GM19372 (cell line): Measurements from ENCODE around the gene PINK1.
A peak's percentile ranks its signal among the peaks of the same experiment; 100 is the strongest.
"Not testable (repeated sequence)": the region's sequence is repeated elsewhere in the genome, so short reads cannot be mapped to it uniquely, and the experiment has no call there.

Source experiments
- ATAC-seq: cut with Tn5 transposase; IDR thresholded peaks from one replicate; pipeline ENCODE4 v1.9.1; 2021; ENCODE audit warnings: mild to moderate bottlenecking, low read depth, moderate library complexity; ENCODE audit not compliant: unreplicated experiment

Gene PINK1

DNA sequence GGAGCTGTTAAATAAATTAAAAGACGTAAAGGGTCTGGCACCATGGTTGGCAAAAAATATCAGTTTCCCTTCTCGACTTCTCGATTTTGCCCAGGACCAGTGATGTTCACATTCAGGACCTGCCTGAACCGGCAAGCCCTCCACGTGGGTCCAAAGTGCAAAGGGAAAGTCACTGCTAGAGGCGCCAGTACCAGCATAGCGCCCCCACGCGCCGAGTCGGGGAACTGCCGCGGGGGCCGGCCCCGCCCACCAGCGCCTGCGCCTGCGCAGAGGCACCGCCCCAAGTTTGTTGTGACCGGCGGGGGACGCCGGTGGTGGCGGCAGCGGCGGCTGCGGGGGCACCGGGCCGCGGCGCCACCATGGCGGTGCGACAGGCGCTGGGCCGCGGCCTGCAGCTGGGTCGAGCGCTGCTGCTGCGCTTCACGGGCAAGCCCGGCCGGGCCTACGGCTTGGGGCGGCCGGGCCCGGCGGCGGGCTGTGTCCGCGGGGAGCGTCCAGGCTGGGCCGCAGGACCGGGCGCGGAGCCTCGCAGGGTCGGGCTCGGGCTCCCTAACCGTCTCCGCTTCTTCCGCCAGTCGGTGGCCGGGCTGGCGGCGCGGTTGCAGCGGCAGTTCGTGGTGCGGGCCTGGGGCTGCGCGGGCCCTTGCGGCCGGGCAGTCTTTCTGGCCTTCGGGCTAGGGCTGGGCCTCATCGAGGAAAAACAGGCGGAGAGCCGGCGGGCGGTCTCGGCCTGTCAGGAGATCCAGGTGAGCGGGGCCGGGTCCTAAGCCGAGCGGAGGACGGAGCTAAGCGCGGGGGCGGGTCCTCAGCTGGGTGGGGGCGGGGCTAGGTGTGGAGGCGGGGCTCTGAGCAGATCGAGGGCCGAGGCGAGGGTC is at the start of gene PINK1:
Gene PINK1, plus strand, starts transcription at position 269 of the 875 bp plus-strand sequence. Its CDS starts 91 bp downstream, at position 360.
- ATAC-seq, result peak; percentile 65

DNA sequence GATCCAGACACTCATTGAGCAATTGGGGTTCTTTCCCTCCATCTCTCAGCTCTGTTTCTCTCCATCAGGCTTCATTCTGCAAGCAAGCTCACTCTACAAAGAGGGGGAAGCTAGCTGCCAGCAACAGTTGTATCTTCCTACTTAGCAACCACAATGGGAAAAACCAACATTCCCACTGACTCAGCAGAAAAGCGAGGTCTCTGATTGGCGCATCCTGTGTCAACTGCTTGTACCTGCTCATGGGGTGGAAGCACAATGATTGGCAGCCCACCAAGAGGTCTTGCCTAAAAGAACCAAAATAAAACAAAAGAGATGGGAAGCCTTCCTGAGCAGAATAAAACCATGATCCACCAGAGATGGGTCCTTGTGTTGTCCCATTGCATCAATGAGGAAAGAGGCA is 48.4 kb upstream of the PINK1 start:
- no peak for ATAC-seq

GRCh38 chr1:20586953-20587660 is 46.2 kb upstream of the PINK1 start:
- no peak for ATAC-seq

DNA sequence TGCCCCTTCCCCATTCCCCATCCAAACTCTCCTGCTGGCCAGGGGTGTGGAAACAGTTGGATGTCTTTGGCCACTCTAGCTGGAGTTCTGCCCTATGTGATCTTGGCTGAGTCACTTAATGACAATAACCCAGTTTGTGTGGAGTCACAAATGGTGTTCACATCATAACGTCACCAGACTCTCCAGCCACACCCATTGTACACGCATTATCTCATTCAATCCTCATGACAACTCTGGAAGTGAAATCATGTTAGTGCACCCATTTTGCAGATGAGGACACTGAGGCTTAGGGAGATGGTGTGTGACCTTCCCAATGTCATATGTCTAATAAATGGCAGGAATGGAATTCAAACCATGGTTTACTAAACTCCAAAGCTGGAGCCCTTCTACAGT is 45.6 kb upstream of the PINK1 start:
- ATAC-seq, result no peak

DNA sequence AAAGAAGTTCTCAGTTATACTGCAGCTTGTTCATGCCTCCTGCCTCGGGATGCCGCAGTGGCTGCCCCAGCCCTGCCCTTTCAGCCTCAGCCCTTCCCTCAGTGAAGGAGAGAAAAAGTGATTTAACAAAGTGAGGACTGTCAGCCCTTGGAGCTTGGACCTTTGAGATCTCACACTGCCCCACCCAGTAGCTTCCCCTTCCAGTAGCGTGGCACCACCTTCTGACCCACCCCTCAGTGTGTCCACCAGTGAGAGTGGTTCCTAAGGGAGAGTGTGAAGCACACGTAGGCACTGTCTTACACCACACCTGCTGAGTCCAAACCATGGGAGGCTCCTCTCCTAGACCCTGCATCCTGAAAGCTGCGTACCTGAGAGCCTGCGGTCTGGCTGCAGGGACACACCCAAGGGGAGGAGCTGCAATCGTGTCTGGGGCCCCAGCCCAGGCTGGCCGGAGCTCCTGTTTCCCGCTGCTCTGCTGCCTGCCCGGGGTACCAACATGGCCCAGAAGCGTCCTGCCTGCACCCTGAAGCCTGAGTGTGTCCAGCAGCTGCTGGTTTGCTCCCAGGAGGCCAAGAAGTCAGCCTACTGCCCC is 44.5 kb upstream of the PINK1 start, which contains the start of gene CDA:
Gene CDA, plus strand, starts transcription at position 464 of the 592 bp plus-strand sequence. Its CDS starts 33 bp downstream, at position 497.
- no peak for ATAC-seq

DNA sequence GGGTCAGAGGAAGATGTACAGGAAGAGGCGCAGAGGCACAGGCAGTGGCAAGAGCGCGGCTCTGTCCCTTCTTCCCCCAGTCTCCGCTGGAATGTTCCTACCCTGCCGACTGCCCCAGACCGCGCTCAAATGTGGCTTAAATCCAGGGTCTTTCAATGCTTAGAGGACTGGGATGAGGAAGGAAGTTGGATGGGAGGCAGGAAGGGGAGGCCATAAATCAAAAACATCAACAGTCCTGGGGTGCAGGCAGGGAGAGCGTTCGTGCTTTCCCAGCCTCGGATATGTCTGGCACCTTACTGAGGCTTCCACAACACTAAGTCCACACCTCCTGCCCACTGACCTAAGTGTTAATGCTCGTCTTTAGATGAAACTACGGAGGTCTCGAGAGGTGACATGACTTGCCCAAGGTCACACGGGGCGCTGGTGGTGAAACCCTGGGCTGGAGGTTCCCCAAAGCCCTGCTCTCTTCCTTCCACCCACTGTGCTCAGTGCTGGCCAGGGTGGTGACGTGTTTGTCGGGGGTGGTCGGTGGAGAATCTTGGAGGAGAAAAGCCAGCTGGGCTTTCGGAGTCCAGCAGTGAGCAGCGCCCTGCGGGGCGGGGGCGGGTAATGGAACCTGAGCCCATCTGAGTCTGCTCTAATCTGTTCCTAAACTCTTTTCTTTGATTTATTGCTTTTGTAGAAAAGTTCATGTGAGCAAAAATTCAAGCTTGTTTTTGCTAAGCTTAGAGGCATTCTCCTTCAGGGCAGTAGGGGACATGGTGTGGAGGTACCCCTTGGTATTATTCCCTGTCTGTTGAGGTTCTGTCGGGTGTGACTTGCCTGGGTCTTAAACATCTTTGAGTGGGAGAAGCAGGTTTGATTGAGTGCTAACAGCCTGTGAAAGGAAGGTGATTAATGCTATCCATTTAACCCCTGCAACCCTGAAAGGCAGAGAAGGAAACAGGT is 43.7 kb upstream of the PINK1 start:
- ATAC-seq, result no peak

- no peak for ATAC-seq
Observed at GRCh38 chr1:20590306-20590777, 42.9 kb upstream of the PINK1 start.

DNA sequence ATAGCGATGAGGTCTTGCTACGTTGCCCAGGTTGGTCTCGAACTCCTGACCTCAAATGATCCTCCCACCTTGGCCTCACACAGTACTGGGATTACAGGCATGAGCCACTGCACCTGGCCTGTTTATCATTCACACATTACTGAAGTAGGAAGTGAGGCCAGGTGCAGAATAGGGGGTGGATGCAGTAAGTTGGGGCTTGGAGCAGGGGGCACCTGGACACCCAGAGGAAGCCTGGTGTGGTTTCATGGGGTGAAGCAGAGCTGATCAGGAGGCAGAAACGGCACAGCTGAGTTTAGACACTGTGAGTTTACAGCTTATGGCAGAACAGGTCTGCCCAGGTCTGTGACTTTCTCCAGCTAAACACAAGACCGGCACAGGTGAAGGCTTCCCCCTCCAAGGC is 39.5 kb upstream of the PINK1 start:
- no peak for ATAC-seq

- no peak for ATAC-seq
Observed at GRCh38 chr1:20594746-20595145, 38.5 kb upstream of the PINK1 start.

GRCh38 chr1:20596106-20596505 is 37.2 kb upstream of the PINK1 start:
- ATAC-seq, result no peak

- ATAC-seq, result no peak
Observed at GRCh38 chr1:20597650-20598049, 35.6 kb upstream of the PINK1 start.

DNA sequence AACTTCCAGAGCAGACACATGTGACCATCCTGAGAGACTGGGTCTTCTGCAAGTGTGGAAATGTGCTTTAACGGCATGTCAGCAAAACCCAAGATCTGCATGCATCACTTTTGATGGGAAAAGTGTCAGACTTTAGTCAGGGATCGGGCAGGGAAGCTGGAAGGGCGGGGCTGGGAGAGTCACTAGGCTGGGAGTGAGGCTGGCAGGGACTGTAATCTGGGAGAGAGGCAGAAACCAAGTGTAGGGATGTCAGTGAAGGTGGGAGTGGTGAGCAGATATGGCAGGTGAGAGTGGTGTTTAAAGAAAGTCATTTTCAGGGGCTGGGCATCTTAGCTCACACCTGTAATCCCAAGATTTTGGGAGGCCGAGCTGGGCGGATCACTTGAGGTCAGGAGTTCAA is 33.1 kb upstream of the PINK1 start:
- ATAC-seq, result no peak

GRCh38 chr1:20601129-20601825 is 32.0 kb upstream of the PINK1 start:
- ATAC-seq, result no peak

DNA sequence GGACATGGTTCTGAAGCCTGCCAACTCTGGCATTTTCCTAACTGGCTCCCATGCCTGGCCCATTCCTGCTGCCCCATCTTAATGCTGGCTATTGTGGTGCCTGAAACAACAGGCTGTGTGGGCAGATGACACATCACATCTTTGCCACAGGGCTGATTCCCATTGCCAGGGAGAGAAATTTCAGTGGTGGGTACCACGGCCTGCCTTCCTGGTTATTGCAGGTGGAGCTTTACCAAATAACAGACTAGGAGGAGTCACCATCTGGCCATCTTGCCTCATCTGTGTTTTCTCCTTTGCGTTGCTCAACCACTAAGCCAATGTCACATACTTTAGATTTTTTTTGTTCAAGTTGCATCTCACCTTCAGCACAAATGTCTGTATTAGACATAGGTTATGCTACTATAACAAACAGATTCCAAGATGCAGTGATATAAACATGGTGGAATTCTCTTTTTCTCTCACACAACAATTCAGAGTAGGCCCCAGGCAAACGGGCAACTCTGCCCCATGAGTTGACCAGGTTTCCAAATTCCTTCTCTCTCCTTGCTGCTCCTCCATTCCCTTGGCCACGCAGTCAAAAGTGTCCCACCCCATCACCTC is 30.3 kb upstream of the PINK1 start:
- ATAC-seq, result no peak

GRCh38 chr1:20603504-20604464 is 29.5 kb upstream of the PINK1 start:
- ATAC-seq, result no peak

- ATAC-seq, result no peak
Observed at GRCh38 chr1:20604678-20605077, 28.6 kb upstream of the PINK1 start.

- not testable (repeated sequence) for ATAC-seq
Observed at GRCh38 chr1:20606801-20607570, 26.3 kb upstream of the PINK1 start.
